ENCODE data around the gene ACTN2.

The ACTN2 gene

GRCh38 chr1:236785477-236785876 lies 99.2 kb downstream of the ACTN2 start:
- Histone ChIP-seq H3K4me1 (ENCODE audit: control insufficient read depth, low read length) (no peaks in the 10 kb centered on the region), H3F3A (ENCODE audit: control insufficient read depth, insufficient read depth) (no peaks in the 10 kb centered on the region), H4K20me1 (ENCODE audit: control insufficient read depth, insufficient read depth, low read depth, low read length) (no peaks in the 10 kb centered on the region), H3K9me2 (replicated peaks; ENCODE audit: control insufficient read depth, low read length) (no peaks in the 10 kb centered on the region), H3K4me3 (ENCODE audit: low read length) (no peak overlapping the region), H3K36me3 (ENCODE audit: control insufficient read depth, low read length) (no peaks in the 10 kb centered on the region), H3K4me2 (ENCODE audit: low read length) (no peak overlapping the region), H3K79me2 (ENCODE audit: control insufficient read depth, low read length) (no peaks in the 10 kb centered on the region), H3K27me3 (ENCODE audit: control insufficient read depth, low read length) (0 out of 2 replicates have a peak, but pooled peaks cover 2% of the 10 kb centered on the region), H3K27ac (ENCODE audit: low read depth, low read length) (no peak overlapping the region), H3K9me3 (ENCODE audit: control insufficient read depth, insufficient read depth, low read length) (no peaks in the 10 kb centered on the region)
- TF ChIP-seq CTCF (IDR thresholded peaks at IDR 0.05; ENCODE audit: low read depth, low read length, poor library complexity, severe bottlenecking), result no peak
- TF ChIP-seq EZH2phosphoT487 (IDR thresholded peaks at IDR 0.05; ENCODE audit: borderline replicate concordance, low read length), result no peak

- H3K4me3 ChIP-seq (ENCODE audit: low read length), result no peak overlapping the region
- no peaks in the 10 kb centered on the region for H3K36me3 ChIP-seq (ENCODE audit: control insufficient read depth, low read length)
- no peak overlapping the region for H3K4me2 ChIP-seq (ENCODE audit: low read length)
- no peak overlapping the region for H3K27ac ChIP-seq (ENCODE audit: low read depth, low read length)
- no peaks in the 10 kb centered on the region for H3K79me2 ChIP-seq (ENCODE audit: control insufficient read depth, low read length)
- H3K9me2 ChIP-seq (replicated peaks; ENCODE audit: control insufficient read depth, low read length), result no peaks in the 10 kb centered on the region
- no peaks in the 10 kb centered on the region for H3K9me3 ChIP-seq (ENCODE audit: control insufficient read depth, insufficient read depth, low read length)
- no peaks in the 10 kb centered on the region for H4K20me1 ChIP-seq (ENCODE audit: control insufficient read depth, insufficient read depth, low read depth, low read length)
- TF ChIP-seq CTCF (IDR thresholded peaks at IDR 0.05; ENCODE audit: low read depth, low read length, poor library complexity, severe bottlenecking) (no peak), EZH2phosphoT487 (IDR thresholded peaks at IDR 0.05; ENCODE audit: borderline replicate concordance, low read length) (no peak)
- no peaks in the 10 kb centered on the region for H3K4me1 ChIP-seq (ENCODE audit: control insufficient read depth, low read length)
- H3F3A ChIP-seq (ENCODE audit: control insufficient read depth, insufficient read depth), result no peaks in the 10 kb centered on the region
- H3K27me3 ChIP-seq (ENCODE audit: control insufficient read depth, low read length), result 0 out of 2 replicates have a peak, but pooled peaks cover 2% of the 10 kb centered on the region
Measured at GRCh38 chr1:236786453-236786852, 100.2 kb downstream of the ACTN2 start.

GRCh38 chr1:236794585-236795034 lies 108.3 kb downstream of the ACTN2 start:
- Histone ChIP-seq H3K9me2 (replicated peaks; ENCODE audit: control insufficient read depth, low read length) (no peaks in the 10 kb centered on the region), H3K4me3 (ENCODE audit: low read length) (peak overlapping the region; percentile 92), H3K27ac (ENCODE audit: low read depth, low read length) (no peak overlapping the region), H3K4me2 (ENCODE audit: low read length) (peak overlapping the region; percentile 75), H3K4me1 (ENCODE audit: control insufficient read depth, low read length) (peaks cover 19% of the 10 kb centered on the region), H3K79me2 (ENCODE audit: control insufficient read depth, low read length) (peaks cover 44% of the 10 kb centered on the region), H4K20me1 (ENCODE audit: control insufficient read depth, insufficient read depth, low read depth, low read length) (no peaks in the 10 kb centered on the region), H3F3A (ENCODE audit: control insufficient read depth, insufficient read depth) (no peaks in the 10 kb centered on the region), H3K9me3 (ENCODE audit: control insufficient read depth, insufficient read depth, low read length) (no peaks in the 10 kb centered on the region), H3K27me3 (ENCODE audit: control insufficient read depth, low read length) (no peaks in the 10 kb centered on the region), H3K36me3 (ENCODE audit: control insufficient read depth, low read length) (peaks cover 12% of the 10 kb centered on the region)
- no peak for TF ChIP-seq CTCF (IDR thresholded peaks at IDR 0.05; ENCODE audit: low read depth, low read length, poor library complexity, severe bottlenecking)
- TF ChIP-seq EZH2phosphoT487 (IDR thresholded peaks at IDR 0.05; ENCODE audit: borderline replicate concordance, low read length), result no peak
